ENCODE measurements around the gene GPR55.

- no peak for TF ChIP-seq EZH2 (IDR thresholded peaks at IDR 0.05; ENCODE audit: borderline replicate concordance, low read depth, low read length, poor library complexity, severe bottlenecking)
- no peak for TF ChIP-seq CTCF (conservative IDR thresholded peaks at IDR 0.05; ENCODE audit: low read depth, low read length)
Measured at GRCh38 chr2:230932556-230933511, 7.8 kb upstream of the GPR55 start.

Measured in A673 (cell line).